Measurements from ENCODE around the gene D2HGDH. TPM values are rescaled to one million over a fixed set of nuclear protein-coding genes. Genes with fewer than 3 reads are reported as not detected.

Gene D2HGDH
- total RNA-seq, 8 experiments from 2014 or later, result 4.2 to 38.7 (median 6.6) TPM

- WGBS, 10 experiments, result 60 to 100% (median 95%) methylated on average over 1 to 12 of the region's 24 CpGs; no CpG with 5 or more reads in 5 of the 10 experiments
Measured at GRCh38 chr2:241744028-241744754, 9.8 kb downstream of the D2HGDH start.

GRCh38 chr2:241745276-241745675, 10.8 kb downstream of the D2HGDH start:
- Histone ChIP-seq H3K27ac (no peak overlapping the region), H3K4me1 (replicated peaks in 1 of 2) (no peaks in the 10 kb centered on the region), H3K4me3 (no peak overlapping the region)
- ATAC-seq (replicated peaks in 6 of 8), result no peak
- in situ Hi-C loops (cut with MboI; ENCODE audit: low pct_unique_long_range_greater_than_20kb in 2 of 9, low sequenced_read_pairs in 9 of 9, unreplicated experiment in 9 of 9), result no loop called here
- WGBS, 10 experiments, result 96 to 100% (median 100%) methylated on average over 1 to 11 of the region's 13 CpGs; no CpG with 5 or more reads in 5 of the 10 experiments

More at GRCh38 chr2:241744028-241744754, 9.8 kb downstream of the D2HGDH start:
- no peaks in the 10 kb centered on the region for H3K4me1 ChIP-seq (replicated peaks in 1 of 2)
- H3K27ac ChIP-seq, result no peak overlapping the region
- in situ Hi-C loops (cut with MboI; ENCODE audit: low pct_unique_long_range_greater_than_20kb in 2 of 9, low sequenced_read_pairs in 9 of 9, unreplicated experiment in 9 of 9), result no loop called here
- ATAC-seq (replicated peaks in 6 of 8), result peak in 1 of 8 experiments; percentile 12
- no peak overlapping the region for H3K4me3 ChIP-seq

- H3K4me3 ChIP-seq, result no peak overlapping the region
- 85 to 100% (median 97%) methylated on average over 2 to 4 of the region's 4 CpGs; no CpG with 5 or more reads in 1 of the 10 experiments for WGBS, 10 experiments
- in situ Hi-C loops (cut with MboI; ENCODE audit: low pct_unique_long_range_greater_than_20kb in 2 of 9, low sequenced_read_pairs in 9 of 9, unreplicated experiment in 9 of 9), result no loop called here
- no peak for ATAC-seq (replicated peaks in 6 of 8)
- H3K4me1 ChIP-seq (replicated peaks in 1 of 2), result no peaks in the 10 kb centered on the region
- no peak overlapping the region for H3K27ac ChIP-seq
Measured at GRCh38 chr2:241746084-241746483, 11.7 kb downstream of the D2HGDH start.

GRCh38 chr2:241748468-241749256, 14.2 kb downstream of the D2HGDH start:
- Histone ChIP-seq H3K4me1 (replicated peaks in 1 of 2) (no peaks in the 10 kb centered on the region), H3K4me3 (no peak overlapping the region), H3K27ac (no peak overlapping the region)
- in situ Hi-C loops (cut with MboI; ENCODE audit: low pct_unique_long_range_greater_than_20kb in 2 of 9, low sequenced_read_pairs in 9 of 9, unreplicated experiment in 9 of 9), result no loop called here
- 90% methylated on average over 4 of the region's 32 CpGs; no CpG with 5 or more reads in 9 of the 10 experiments for WGBS, 10 experiments
- peak in 2 of 8 experiments; percentile 6 to 15 for ATAC-seq (replicated peaks in 6 of 8)

GRCh38 chr2:241750076-241750840, 15.8 kb downstream of the D2HGDH start:
- in situ Hi-C loops (cut with MboI; ENCODE audit: low pct_unique_long_range_greater_than_20kb in 2 of 9, low sequenced_read_pairs in 9 of 9, unreplicated experiment in 9 of 9), result no loop called here
- ATAC-seq (replicated peaks in 6 of 8), result no peak
- WGBS, 10 experiments, result 50 to 100% (median 93%) methylated on average over 1 to 6 of the region's 22 CpGs; no CpG with 5 or more reads in 1 of the 10 experiments

GRCh38 chr2:241751152-241751551, 16.7 kb downstream of the D2HGDH start:
- Histone ChIP-seq H3K27ac (no peak overlapping the region), H3K4me3 (no peak overlapping the region), H3K4me1 (replicated peaks in 1 of 2) (no peaks in the 10 kb centered on the region)
- ATAC-seq (replicated peaks in 6 of 8), result no peak
- WGBS, 10 experiments, result 81 to 100% (median 91%) methylated on average over 1 to 11 of the region's 15 CpGs; no CpG with 5 or more reads in 3 of the 10 experiments
- in situ Hi-C loops (cut with MboI; ENCODE audit: low pct_unique_long_range_greater_than_20kb in 2 of 9, low sequenced_read_pairs in 9 of 9, unreplicated experiment in 9 of 9), result no loop called here

More at GRCh38 chr2:241750076-241750840, 15.8 kb downstream of the D2HGDH start:
- H3K4me3 ChIP-seq, result no peak overlapping the region
- no peak overlapping the region for H3K27ac ChIP-seq
- no peaks in the 10 kb centered on the region for H3K4me1 ChIP-seq (replicated peaks in 1 of 2)

GRCh38 chr2:241751776-241752175, 17.3 kb downstream of the D2HGDH start:
- no peak overlapping the region for H3K27ac ChIP-seq
- no peaks in the 10 kb centered on the region for H3K4me1 ChIP-seq (replicated peaks in 1 of 2)
- H3K4me3 ChIP-seq, result no peak overlapping the region
- no peak for ATAC-seq (replicated peaks in 6 of 8)
- 80% methylated on average over 1 of the region's 18 CpGs; no CpG with 5 or more reads in 9 of the 10 experiments for WGBS, 10 experiments
- in situ Hi-C loops (cut with MboI; ENCODE audit: low pct_unique_long_range_greater_than_20kb in 2 of 9, low sequenced_read_pairs in 9 of 9, unreplicated experiment in 9 of 9), result no loop called here

GRCh38 chr2:241752253-241752652, 17.8 kb downstream of the D2HGDH start:
- 86 to 95% (median 90%) methylated on average over 4 of the region's 14 CpGs; no CpG with 5 or more reads in 7 of the 10 experiments for WGBS, 10 experiments
- in situ Hi-C loops (cut with MboI; ENCODE audit: low pct_unique_long_range_greater_than_20kb in 2 of 9, low sequenced_read_pairs in 9 of 9, unreplicated experiment in 9 of 9), result no loop called here
- H3K4me1 ChIP-seq (replicated peaks in 1 of 2), result no peaks in the 10 kb centered on the region
- no peak overlapping the region for H3K27ac ChIP-seq
- no peak overlapping the region for H3K4me3 ChIP-seq
- ATAC-seq (replicated peaks in 6 of 8), result no peak

- 90 to 100% (median 92%) methylated on average over 1 to 11 of the region's 21 CpGs; no CpG with 5 or more reads in 5 of the 10 experiments for WGBS, 10 experiments
- in situ Hi-C loops (cut with MboI; ENCODE audit: low pct_unique_long_range_greater_than_20kb in 2 of 9, low sequenced_read_pairs in 9 of 9, unreplicated experiment in 9 of 9), result no loop called here
- H3K27ac ChIP-seq, result no peak overlapping the region
- H3K4me1 ChIP-seq (replicated peaks in 1 of 2), result no peaks in the 10 kb centered on the region
- no peak overlapping the region for H3K4me3 ChIP-seq
- no peak for ATAC-seq (replicated peaks in 6 of 8)
Measured at GRCh38 chr2:241752689-241753276, 18.4 kb downstream of the D2HGDH start.

- Histone ChIP-seq H3K27ac (no peak overlapping the region), H3K4me1 (replicated peaks in 1 of 2) (no peaks in the 10 kb centered on the region), H3K4me3 (no peak overlapping the region)
- in situ Hi-C loops (cut with MboI; ENCODE audit: low pct_unique_long_range_greater_than_20kb in 2 of 9, low sequenced_read_pairs in 9 of 9, unreplicated experiment in 9 of 9), result no loop called here
- 95 to 100% (median 96%) methylated on average over 1 to 14 of the region's 17 CpGs; no CpG with 5 or more reads in 6 of the 10 experiments for WGBS, 10 experiments
- no peak for ATAC-seq (replicated peaks in 6 of 8)
Measured at GRCh38 chr2:241753493-241753892, 19.1 kb downstream of the D2HGDH start.

- Histone ChIP-seq H3K4me1 (replicated peaks in 1 of 2) (no peaks in the 10 kb centered on the region), H3K4me3 (no peak overlapping the region), H3K27ac (no peak overlapping the region)
- 93 to 100% (median 98%) methylated on average over 2 to 7 of the region's 20 CpGs; no CpG with 5 or more reads in 6 of the 10 experiments for WGBS, 10 experiments
- in situ Hi-C loops (cut with MboI; ENCODE audit: low pct_unique_long_range_greater_than_20kb in 2 of 9, low sequenced_read_pairs in 9 of 9, unreplicated experiment in 9 of 9), result no loop called here
- no peak for ATAC-seq (replicated peaks in 6 of 8)
Measured at GRCh38 chr2:241754042-241754441, 19.6 kb downstream of the D2HGDH start.

- in situ Hi-C loops (cut with MboI; ENCODE audit: low pct_unique_long_range_greater_than_20kb in 2 of 9, low sequenced_read_pairs in 9 of 9, unreplicated experiment in 9 of 9), result no loop called here
- ATAC-seq (replicated peaks in 6 of 8), result peak in 1 of 8 experiments; percentile 6
- WGBS, 10 experiments, result 94 to 100% (median 96%) methylated on average over 1 to 4 of the region's 18 CpGs; no CpG with 5 or more reads in 7 of the 10 experiments
- H3K4me1 ChIP-seq (replicated peaks in 1 of 2), result peaks cover 0 to 3% of the 10 kb centered on the region in 2 donors
- H3K27ac ChIP-seq, result no peak overlapping the region
- no peak overlapping the region for H3K4me3 ChIP-seq
Measured at GRCh38 chr2:241755166-241755565, 20.7 kb downstream of the D2HGDH start.

Measured in motor neuron (in vitro differentiated cells).